ENCODE results near the gene STN1. TPM values are rescaled to one million over a fixed set of nuclear protein-coding genes. Genes with fewer than 3 reads are reported as not detected.

The STN1 gene
- total and polyA plus RNA-seq, 10 of the 15 experiments (the other 5 are each of a cell fraction or from before 2014, with no cell fraction given), result 22.2 to 31.8 (median 28.5) TPM

- TF ChIP-seq ZBTB40 (IDR thresholded peaks at IDR 0.05; ENCODE audit: borderline replicate concordance) (no peak), SMC3 (IDR thresholded peaks at IDR 0.05; ENCODE audit: borderline replicate concordance, low read length) (peak; percentile 81), USF2 (IDR thresholded peaks at IDR 0.05; ENCODE audit: borderline replicate concordance, low read depth, low read length) (no peak), RB1 (IDR thresholded peaks at IDR 0.05; ENCODE audit: borderline replicate concordance) (no peak), RBBP5 (conservative IDR thresholded peaks at IDR 0.05) (no peak), REST (IDR thresholded peaks at IDR 0.05; ENCODE audit: low read depth, low read length) (peak; percentile 19; the same call in 1 of the 2 replicates), SIN3A (IDR thresholded peaks at IDR 0.05; ENCODE audit: low read depth, low read length) (no peak), BCL11A (IDR thresholded peaks at IDR 0.05; ENCODE audit: low read depth, low read length) (no peak), POLR2AphosphoS5 (IDR thresholded peaks at IDR 0.05; ENCODE audit: low read length) (no peak)
Observed at GRCh38 chr10:103859161-103860086, 58.6 kb downstream of the STN1 start (continued).

Measured in GM12878 (cell line).